Measurements from ENCODE around the gene DYNLT4. TPM values are rescaled to one million over a fixed set of nuclear protein-coding genes. Genes with fewer than 3 reads are reported as not detected.
A peak's percentile ranks its signal among the peaks of the same experiment; 100 is the strongest.

Gene DYNLT4
- total RNA-seq, 1 experiment from 2014 or later = 0.66 TPM

GRCh38 chr1:44822131-44822701 is 15.1 kb upstream of the DYNLT4 start:
- BruUV-seq (replicated peaks) = no TSS peak
- Mint-ChIP-seq H3K27ac (ENCODE audit: unreplicated experiment) (no peak overlapping the region), H3K36me3 (ENCODE audit: insufficient read depth, unreplicated experiment) (peaks cover 18% of the 10 kb centered on the region), H3K27me3 (ENCODE audit: unreplicated experiment) (no peaks in the 10 kb centered on the region), H3K4me1 (ENCODE audit: low read depth, unreplicated experiment) (peaks cover 35% of the 10 kb centered on the region), H3K9me3 (ENCODE audit: low read depth, unreplicated experiment) (no peaks in the 10 kb centered on the region), H3K4me3 (ENCODE audit: low read depth, unreplicated experiment) (no peak overlapping the region)
- CTCF ChIA-PET = interaction anchor here (0.6 kb wide), 1 partner anchor 23 kb away, joined by 3 read pairs; no protein-coding TSS in a partner anchor
- intact Hi-C loops (cut with micrococcal nuclease; ENCODE audit: unreplicated experiment) = no loop called here
- no peak for DNase-seq
- no peak for TF ChIP-seq CTCF (IDR thresholded peaks at IDR 0.05; ENCODE audit: unreplicated experiment)

GRCh38 chr1:44821240-44821715 is 14.1 kb upstream of the DYNLT4 start:
- TF ChIP-seq CTCF (IDR thresholded peaks at IDR 0.05; ENCODE audit: unreplicated experiment) = no peak

DNA sequence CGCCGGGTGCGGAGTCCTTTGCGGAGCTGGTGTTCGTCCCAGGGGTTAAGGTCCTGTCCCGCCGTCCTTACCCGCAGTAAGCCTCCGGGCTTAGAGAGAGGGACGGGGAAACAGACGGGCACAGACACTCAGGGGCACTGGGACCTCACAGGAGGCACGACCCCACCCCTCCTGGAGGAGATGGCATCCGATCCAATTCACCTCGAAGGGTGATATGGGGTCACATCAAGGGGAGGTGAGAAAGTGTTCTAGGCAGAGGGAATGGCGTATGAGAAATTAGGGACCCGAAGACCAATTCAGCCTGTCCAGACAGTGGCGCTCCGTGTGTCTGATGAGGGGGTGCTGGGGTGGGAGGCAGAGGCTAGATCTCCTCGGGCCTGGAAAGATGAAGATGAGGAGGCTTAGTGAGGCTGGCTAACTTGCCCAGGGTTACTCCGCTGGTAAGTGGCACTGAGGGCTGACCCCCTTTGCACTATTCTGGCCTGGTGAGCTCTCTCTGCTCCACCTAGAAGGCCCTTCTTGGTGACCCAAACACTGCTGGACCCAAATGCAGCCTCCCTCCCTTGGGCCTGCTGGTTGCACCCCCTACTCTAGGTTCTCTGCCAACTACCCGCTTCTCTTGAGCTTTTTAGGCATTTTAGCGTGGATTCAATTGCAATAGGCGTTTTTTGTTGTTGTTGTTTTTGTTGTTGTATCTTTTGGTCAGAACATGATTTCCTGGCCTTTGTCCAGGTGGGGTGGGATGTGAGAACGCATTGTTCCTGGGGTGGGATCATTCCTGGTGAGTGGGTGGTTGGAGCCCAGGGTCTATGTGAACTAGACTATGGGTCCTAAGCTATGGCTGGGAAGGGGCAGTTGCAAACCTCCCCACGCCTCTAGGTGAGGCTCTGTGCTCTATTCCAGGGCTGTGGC is 13.4 kb upstream of the DYNLT4 start:
- H3K4me3 Mint-ChIP-seq (ENCODE audit: low read depth, unreplicated experiment) = peak overlapping the region; percentile 75
- CTCF ChIA-PET = no interaction called here
- no TSS peak for BruUV-seq (replicated peaks)
- no peaks in the 10 kb centered on the region for H3K27me3 Mint-ChIP-seq (ENCODE audit: unreplicated experiment)
- no peaks in the 10 kb centered on the region for H3K9me3 Mint-ChIP-seq (ENCODE audit: low read depth, unreplicated experiment)
- DNase-seq = no peak
- no peak for TF ChIP-seq CTCF (IDR thresholded peaks at IDR 0.05; ENCODE audit: unreplicated experiment)
- H3K36me3 Mint-ChIP-seq (ENCODE audit: insufficient read depth, unreplicated experiment) = peaks cover 18% of the 10 kb centered on the region
- intact Hi-C loops (cut with micrococcal nuclease; ENCODE audit: unreplicated experiment) = no loop called here
- H3K4me1 Mint-ChIP-seq (ENCODE audit: low read depth, unreplicated experiment) = peaks cover 37% of the 10 kb centered on the region
- H3K27ac Mint-ChIP-seq (ENCODE audit: unreplicated experiment) = peak overlapping the region; percentile 100

More at GRCh38 chr1:44821240-44821715, 14.1 kb upstream of the DYNLT4 start:
- H3K4me3 Mint-ChIP-seq (ENCODE audit: low read depth, unreplicated experiment) = peak overlapping the region; percentile 75
- H3K9me3 Mint-ChIP-seq (ENCODE audit: low read depth, unreplicated experiment) = no peaks in the 10 kb centered on the region
- DNase-seq = no peak
- peak overlapping the region; percentile 54 for H3K27ac Mint-ChIP-seq (ENCODE audit: unreplicated experiment)
- H3K4me1 Mint-ChIP-seq (ENCODE audit: low read depth, unreplicated experiment) = peaks cover 36% of the 10 kb centered on the region
- CTCF ChIA-PET = no interaction called here
- H3K27me3 Mint-ChIP-seq (ENCODE audit: unreplicated experiment) = no peaks in the 10 kb centered on the region
- BruUV-seq (replicated peaks) = no TSS peak
- intact Hi-C loops (cut with micrococcal nuclease; ENCODE audit: unreplicated experiment) = no loop called here
- peaks cover 18% of the 10 kb centered on the region for H3K36me3 Mint-ChIP-seq (ENCODE audit: insufficient read depth, unreplicated experiment)

DNA sequence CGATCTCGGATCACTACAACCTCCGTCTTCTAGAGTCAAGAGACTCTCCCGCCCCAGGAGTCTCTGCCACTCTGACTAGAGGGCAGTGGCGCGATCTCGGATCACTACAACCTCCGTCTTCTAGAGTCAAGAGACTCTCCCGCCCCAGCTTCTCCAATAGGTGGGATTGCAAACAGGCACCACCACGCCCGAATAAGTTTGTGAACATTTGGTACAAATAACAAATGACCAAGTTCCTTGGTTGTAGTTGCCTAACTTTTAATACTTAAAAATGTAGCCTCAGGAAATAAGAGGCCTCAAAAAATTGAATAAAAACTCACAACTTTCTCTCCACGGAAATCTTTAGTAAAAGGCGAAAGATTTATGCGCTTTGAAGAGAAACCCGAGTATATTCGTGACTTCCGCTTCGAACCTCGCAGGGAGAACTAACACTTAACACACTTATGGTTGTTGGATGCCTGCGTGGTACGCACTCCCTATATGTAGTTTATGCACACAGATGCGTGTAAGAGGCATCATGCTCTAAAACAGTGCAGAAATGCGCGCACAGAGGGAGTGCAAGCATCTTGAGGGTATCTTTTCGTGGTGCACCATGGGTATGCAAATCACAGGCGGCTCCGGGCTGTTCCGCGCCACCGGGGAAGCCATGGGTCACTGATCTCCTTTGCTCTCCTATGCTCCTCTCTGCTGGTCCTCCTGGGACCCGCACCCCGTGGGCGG is 12.6 kb upstream of the DYNLT4 start:
- CTCF ChIA-PET = interaction anchor here (0.7 to 1.2 kb wide), 3 partner anchors 11 to 250 kb away, joined by 4 to 6 read pairs (median 4); partner anchors contain the start of genes BTBD19 and PLK3
- TSS peak; percentile 99 for BruUV-seq (replicated peaks)
- TF ChIP-seq CTCF (IDR thresholded peaks at IDR 0.05; ENCODE audit: unreplicated experiment) = no peak
- peaks cover 45% of the 10 kb centered on the region for H3K4me1 Mint-ChIP-seq (ENCODE audit: low read depth, unreplicated experiment)
- intact Hi-C loops (cut with micrococcal nuclease; ENCODE audit: unreplicated experiment) = no loop called here
- H3K4me3 Mint-ChIP-seq (ENCODE audit: low read depth, unreplicated experiment) = peak overlapping the region; percentile 75
- no peaks in the 10 kb centered on the region for H3K27me3 Mint-ChIP-seq (ENCODE audit: unreplicated experiment)
- no peaks in the 10 kb centered on the region for H3K9me3 Mint-ChIP-seq (ENCODE audit: low read depth, unreplicated experiment)
- DNase-seq = peak; percentile 74
- H3K36me3 Mint-ChIP-seq (ENCODE audit: insufficient read depth, unreplicated experiment) = peaks cover 18% of the 10 kb centered on the region
- peak overlapping the region; percentile 100 for H3K27ac Mint-ChIP-seq (ENCODE audit: unreplicated experiment)
